ENCODE results near the gene NOTCH3. TPM values are rescaled to one million over a fixed set of nuclear protein-coding genes. Genes with fewer than 3 reads are reported as not detected.

The NOTCH3 gene
- total RNA-seq, 1 experiment from 2014 or later, result 164 TPM

GRCh38 chr19:15115762-15116615 lies 84.8 kb downstream of the NOTCH3 start:
- H3K56ac ChIP-seq (ENCODE audit: insufficient read length, low read depth, low read length), result no peak overlapping the region
- Mint-ChIP-seq H3K9me3 (no peaks in the 10 kb centered on the region; a peak in 1 of 5 replicates), H3K4me1 (no peaks in the 10 kb centered on the region), H3K27ac (no peak overlapping the region), H3K4me3 (no peak overlapping the region), H3K36me3 (ENCODE audit: insufficient read depth in 1 of 3, low read depth in 3 of 3) (peaks cover 51 to 96% (median 85%) of the 10 kb centered on the region in 3 experiments; a peak in 6 of 7 replicates), H3K27me3 (ENCODE audit: low read depth) (no peaks in the 10 kb centered on the region; the same call in 1 of the 2 replicates)
- TF ChIP-seq CTCF (conservative IDR thresholded peaks at IDR 0.05), result no peak
- H2BK12ac ChIP-seq (ENCODE audit: insufficient read length, low read depth, low read length), result no peak overlapping the region
- no CpG with 5 or more reads among the region's 23 CpGs for WGBS (ENCODE audit: extremely low coverage, insufficient read length, low lambda C conversion rate)
- no peak overlapping the region for H3K18ac ChIP-seq (ENCODE audit: insufficient read length, low read depth, low read length)
- H3K9ac ChIP-seq (ENCODE audit: extremely low read depth, insufficient read length, low read length), result no peak overlapping the region
- H2BK5ac ChIP-seq (ENCODE audit: insufficient read length, low read length), result no peak overlapping the region
- H2BK15ac ChIP-seq (ENCODE audit: low read depth, low read length), result no peak overlapping the region
- no peak overlapping the region for H3K27ac ChIP-seq (ENCODE audit: insufficient read length, low read depth, low read length)
- H2BK120ac ChIP-seq (ENCODE audit: low read depth, low read length, poor library complexity, severe bottlenecking), result no peak overlapping the region
- H4K91ac ChIP-seq (ENCODE audit: insufficient read length, low read depth, low read length), result no peak overlapping the region
- no peak overlapping the region for H2BK20ac ChIP-seq (ENCODE audit: low read depth, low read length, poor library complexity, severe bottlenecking)
- no peak overlapping the region for H3K14ac ChIP-seq (ENCODE audit: insufficient read depth, low read length)
- H2AFZ ChIP-seq (ENCODE audit: low read length), result no peak overlapping the region
- H3K23ac ChIP-seq (ENCODE audit: insufficient read length, low read depth, low read length), result no peak overlapping the region
- no peak overlapping the region for H4K5ac ChIP-seq (ENCODE audit: insufficient read length, low read depth, low read length)
- no peaks in the 10 kb centered on the region for H3K23me2 ChIP-seq (ENCODE audit: insufficient read length, low read depth, low read length, poor library complexity, severe bottlenecking)
- no peaks in the 10 kb centered on the region for H3K79me2 ChIP-seq (ENCODE audit: insufficient read depth, low read length)
- H3K4me1 ChIP-seq (ENCODE audit: insufficient read depth, low read length), result no peaks in the 10 kb centered on the region
- H4K8ac ChIP-seq (replicated peaks; ENCODE audit: insufficient read length, low read depth, low read length), result no peak overlapping the region
- no peaks in the 10 kb centered on the region for H3K9me3 ChIP-seq (ENCODE audit: control insufficient read depth, low read depth, low read length)
- no peaks in the 10 kb centered on the region for H3K79me1 ChIP-seq (ENCODE audit: insufficient read depth, low read depth, low read length, poor library complexity, severe bottlenecking)
- H3K4ac ChIP-seq (ENCODE audit: low read depth, low read length), result no peak overlapping the region
- DNase-seq, result no peak
- H3T11ph ChIP-seq (ENCODE audit: low read length), result no peak overlapping the region
- H2AK5ac ChIP-seq (ENCODE audit: insufficient read length, low read length), result no peak overlapping the region
- no peaks in the 10 kb centered on the region for H3K27me3 ChIP-seq (ENCODE audit: insufficient read depth, low read length)
- no peaks in the 10 kb centered on the region for H4K20me1 ChIP-seq (ENCODE audit: control insufficient read depth, insufficient read depth, insufficient read length)
- H3K4me2 ChIP-seq (ENCODE audit: insufficient read depth, insufficient read length, low read length), result no peak overlapping the region

Data from H9 (cell line).